CD4-positive, alpha-beta T cell treated with Interleukin-2 at 100 ng/mL for 4 hours (primary cell): Measurements from ENCODE around the gene C2orf68.
"Not testable (repeated sequence)": the region's sequence is repeated elsewhere in the genome, so short reads cannot be mapped to it uniquely, and the experiment has no call there.

Experiments
- DNase-seq: peaks from one replicate; pipeline ENCODE4 v3.0.0-alpha.2; 2020; ENCODE audit warnings: low spot score

The C2orf68 gene

DNA sequence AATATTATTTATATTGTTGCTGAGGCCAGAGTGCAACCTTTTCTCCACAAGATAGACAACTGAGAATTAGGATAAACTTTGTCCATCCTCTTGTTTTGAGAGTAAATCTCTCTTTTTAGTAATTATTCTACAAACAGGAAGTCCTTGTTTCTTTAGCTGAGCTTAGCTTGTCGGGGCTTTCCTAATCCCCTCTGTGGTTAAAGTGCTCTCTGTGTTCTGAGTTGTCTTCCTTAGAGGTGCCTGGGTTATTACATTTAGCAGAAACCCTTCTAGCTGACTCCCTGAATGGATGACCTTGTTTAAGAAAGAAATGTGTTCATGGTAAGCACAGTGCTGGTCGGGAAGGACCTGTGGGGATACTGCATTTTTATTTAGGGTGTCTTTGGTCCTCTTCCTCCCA lies 16.8 kb upstream of the C2orf68 start:
- peak; percentile 25 for DNase-seq

- no peak for DNase-seq
These were observed 12.1 kb upstream of the C2orf68 start for GRCh38 chr2:85623991-85624390.

DNA sequence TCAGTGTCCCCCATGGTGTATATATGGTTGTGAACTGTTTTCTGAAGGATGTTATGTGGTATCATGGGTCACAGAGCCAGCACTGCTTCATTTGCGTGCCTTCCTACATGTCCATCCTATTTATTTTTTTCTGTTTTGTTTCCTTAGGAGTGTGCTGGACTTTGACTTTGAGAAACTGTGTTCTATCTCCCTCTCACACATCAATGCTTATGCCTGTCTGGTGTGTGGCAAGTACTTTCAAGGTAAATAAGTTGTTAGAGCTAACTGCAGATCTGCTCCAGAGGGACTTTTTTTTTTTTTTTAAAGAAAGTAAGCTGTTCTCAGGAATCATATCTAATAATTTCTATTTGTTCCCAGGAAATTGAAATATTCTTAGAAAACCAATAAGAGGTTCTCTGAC lies 9.5 kb upstream of the C2orf68 start:
- DNase-seq: no peak

- no peak for DNase-seq
These were observed 7.8 kb upstream of the C2orf68 start for GRCh38 chr2:85619617-85620016.

DNA sequence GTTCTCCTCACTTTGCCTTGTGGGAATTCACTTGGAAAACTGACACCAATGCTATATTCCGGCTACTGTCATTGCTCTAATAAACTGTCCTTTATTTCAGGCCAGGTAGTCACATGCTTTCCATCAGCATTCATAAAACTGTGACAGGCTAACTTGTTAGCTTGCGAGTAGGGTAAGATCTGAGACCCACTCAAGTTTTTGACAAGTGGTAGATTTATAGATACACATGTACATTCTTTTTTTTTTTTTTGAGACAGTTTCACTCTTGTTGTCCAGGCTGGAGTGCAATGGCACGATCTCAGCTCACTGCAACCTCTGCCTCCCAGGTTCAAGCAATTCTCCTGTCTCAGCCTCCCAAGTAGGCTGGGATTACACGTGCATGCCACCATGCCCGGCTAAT lies 5.9 kb upstream of the C2orf68 start:
- not testable (repeated sequence) for DNase-seq

- DNase-seq: no peak
These were observed 3.5 kb upstream of the C2orf68 start for GRCh38 chr2:85615413-85615728.

DNA sequence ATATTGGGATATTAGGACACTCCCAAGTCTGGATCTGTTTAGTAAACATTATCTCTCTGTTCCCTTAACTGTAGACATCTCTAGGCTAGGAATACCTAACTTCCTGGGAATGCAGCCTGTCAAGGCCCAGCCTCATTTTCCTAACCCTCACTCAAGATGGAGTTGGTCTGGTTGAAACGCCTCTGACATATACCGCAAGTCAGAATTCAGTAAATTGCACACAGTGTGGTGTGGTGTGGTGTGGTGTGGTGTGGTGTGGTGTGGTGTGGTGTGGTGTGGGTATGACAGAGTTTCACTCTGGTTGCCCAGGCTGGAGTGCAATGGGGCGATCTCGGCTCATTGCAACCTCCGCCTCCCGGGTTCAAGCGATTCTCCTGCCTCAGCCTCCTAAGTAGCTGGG lies 2.9 kb upstream of the C2orf68 start:
- not testable (repeated sequence) for DNase-seq

- no peak for DNase-seq
These were observed 2.0 kb upstream of the C2orf68 start for GRCh38 chr2:85613717-85614515.

GRCh38 chr2:85611217-85611704 lies 605 bp downstream of the C2orf68 start:
- DNase-seq: no peak

GRCh38 chr2:85607268-85608215 lies 4.3 kb downstream of the C2orf68 start:
- DNase-seq: no peak

GRCh38 chr2:85606116-85606455 lies 5.8 kb downstream of the C2orf68 start:
- no peak for DNase-seq

DNA sequence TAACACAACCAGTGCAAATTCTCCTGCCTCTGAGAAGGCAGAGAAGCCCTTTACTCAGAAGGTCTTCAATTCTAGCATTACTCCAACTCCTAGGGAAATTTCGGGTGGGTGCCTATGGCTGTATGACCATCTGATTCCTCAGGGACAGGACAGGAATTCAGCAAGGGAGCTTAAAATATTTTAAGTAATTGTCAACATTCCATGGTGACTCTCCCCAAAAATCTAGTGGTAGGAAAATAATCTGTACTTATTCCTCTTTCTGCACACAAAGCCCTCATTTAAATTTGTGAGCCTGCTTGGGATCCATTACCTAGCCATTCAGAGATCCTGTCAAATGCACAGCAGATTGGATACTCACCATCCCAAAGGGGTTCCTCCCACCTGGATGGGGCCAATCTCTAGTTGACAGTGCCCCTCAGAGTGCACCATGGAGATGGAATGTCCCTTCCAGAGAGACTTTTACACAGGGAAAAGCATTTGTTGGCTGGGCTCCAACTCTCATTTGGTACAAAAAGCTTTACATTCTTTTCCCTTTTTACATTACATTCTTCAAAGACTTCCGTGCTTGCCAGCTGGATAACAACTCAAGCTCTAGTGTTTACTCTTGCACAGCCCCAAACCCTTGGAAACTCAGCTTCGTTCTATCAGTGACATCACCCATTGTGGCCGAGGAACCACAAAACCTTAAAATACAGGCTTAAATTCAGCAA lies 6.3 kb downstream of the C2orf68 start:
- no peak for DNase-seq

DNA sequence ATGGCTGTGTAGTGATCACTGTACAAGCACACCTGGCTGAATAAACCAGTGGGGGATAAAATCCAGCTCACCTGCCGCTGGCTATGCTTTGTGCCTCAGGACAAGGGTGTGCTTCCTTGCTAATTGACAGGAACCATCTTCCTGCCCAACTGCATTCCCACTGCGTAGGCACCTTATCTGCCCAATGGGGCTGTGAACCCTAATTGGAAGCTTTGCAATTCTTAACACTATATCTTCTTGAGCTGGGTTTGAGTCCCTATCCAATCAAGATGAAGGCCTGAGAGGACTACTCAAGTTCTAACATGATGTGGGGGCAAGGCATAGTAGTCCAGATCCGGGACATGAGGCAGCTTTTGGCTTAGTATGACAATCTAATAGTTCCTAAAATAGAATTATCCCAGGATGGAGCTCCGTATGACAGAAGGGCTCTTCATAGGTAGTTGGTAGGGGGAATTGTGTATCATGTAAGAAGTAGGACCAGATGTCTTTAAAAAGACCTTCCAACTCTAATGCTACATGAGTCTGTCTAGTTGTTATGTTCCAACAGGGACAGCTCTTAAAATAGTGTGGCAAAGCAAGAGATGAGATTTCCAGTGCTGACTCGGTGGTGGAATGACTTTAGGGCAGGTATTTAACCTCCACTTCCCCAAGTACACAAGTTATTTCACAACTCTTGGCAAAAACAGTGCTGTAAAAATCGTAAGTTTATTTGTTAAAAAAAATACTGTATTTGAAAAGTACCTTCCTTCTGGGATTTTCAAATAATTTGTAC lies 7.1 kb downstream of the C2orf68 start:
- DNase-seq: no peak

DNA sequence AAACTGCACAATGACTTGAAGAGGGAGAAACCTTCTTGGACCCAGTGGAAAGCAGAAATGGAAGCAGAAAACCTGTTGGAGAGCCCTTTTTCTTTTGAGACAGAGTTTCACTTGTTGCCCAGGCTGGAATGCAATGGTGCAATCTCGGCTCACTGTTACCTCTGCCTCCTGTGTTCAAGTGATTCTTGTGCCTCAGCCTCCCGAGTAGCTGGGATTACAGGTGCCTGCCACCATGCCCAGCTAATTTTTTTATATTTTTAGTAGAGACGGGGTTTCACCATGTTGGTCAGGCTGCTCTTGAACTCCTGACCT lies 7.8 kb downstream of the C2orf68 start:
- not testable (repeated sequence) for DNase-seq

DNA sequence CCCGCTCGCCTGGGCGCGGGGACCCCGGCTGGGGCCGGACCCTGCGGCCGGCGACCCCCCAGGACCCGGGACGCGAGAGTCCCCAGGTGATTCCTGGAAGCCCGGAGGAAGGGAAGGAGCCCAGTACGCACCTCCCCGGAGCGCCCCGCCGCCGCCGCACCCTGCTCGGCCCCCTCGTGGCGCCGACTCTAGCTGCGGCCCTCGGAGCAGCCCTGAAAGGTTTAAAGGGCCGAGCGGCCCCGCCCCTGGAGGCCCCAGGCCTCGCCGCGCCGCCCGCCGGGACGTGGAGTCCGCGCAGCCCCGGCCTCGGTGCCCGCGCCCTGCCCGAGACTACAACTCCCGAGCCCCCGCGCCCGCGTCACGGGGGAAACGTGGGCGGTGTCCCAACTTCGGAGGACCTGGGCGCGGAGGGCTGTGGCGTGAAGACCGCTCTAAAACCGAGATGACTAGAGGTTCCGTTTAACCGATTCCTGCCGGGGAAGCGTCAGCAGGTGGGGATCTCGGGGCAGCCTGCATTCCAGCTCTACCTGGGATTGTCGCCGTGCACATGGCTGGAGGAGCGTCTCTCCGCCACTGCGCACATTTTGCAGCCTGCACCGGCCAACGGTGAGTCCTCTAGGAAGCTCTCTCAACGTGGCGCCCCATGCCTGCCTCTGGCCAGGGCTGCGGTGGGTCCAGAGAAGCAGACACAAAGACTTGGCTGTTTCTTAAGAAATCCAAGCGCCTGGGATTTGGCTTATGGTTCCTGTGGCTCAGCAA lies 9.2 kb downstream of the C2orf68 start, which contains the start of gene TMEM150A:
TSS of gene TMEM150A (minus strand) at position 223 of the 759 bp plus-strand sequence. CDS start 750 bp downstream, outside the sequence.
- DNase-seq: peak; percentile 90

DNA sequence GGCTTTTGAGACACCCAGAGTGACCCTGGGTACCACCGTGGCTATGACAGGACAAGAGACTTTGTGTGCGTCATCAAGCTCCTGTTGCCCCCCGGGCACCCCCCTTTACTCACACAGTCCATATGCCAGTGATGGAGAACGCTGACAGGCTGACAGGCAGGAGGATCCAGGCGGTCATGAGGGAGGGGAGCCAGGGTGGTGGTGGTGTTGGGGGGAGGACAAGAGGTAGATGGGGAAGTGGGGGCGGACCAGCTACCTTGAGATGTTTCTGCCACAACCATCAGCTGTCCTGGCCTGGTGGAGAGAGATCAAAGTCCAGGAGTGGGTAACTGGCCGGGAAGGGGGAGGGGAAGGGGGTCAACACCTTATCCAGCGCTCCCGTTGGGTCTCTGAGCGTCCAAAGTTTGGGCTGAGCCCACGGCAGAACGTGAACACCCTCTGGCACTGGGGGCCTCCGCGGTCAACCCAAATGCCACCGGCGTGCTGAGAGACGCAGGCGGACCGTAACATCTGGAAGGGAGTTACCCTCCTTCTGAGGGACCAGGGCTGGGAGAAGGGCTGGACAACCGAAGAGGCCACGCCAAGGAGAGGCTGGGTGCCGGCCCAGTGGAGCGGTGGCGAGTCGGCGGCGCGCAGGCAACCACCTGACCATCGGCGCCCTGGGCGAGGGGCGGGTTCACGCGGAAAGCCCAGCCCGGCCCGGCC lies 9.9 kb downstream of the C2orf68 start:
- no peak for DNase-seq

- no peak for DNase-seq
These were observed 10.7 kb downstream of the C2orf68 start for GRCh38 chr2:85600951-85601770.

DNA sequence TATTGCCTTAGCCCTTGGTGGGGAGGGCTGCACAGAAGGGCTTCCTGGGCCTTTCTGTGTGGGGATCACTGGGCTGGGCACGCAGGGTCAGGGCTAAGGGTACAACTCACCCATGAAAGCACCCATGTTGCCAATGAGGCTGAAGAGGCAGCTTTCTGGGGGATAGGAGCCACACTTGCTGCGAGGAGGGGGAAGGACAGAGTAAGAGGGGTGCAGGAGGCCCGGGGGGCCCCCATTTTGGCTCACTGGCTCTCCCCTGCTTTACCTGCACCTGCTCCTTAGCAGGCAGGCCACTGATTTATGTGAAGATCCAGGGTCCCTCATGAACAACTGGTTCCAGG lies 11.7 kb downstream of the C2orf68 start:
- DNase-seq: no peak

GRCh38 chr2:85599468-85600234 lies 12.2 kb downstream of the C2orf68 start:
- DNase-seq: no peak
